Forelimb muscle (tissue), 1 donor: ENCODE results near the gene PARD3B. TPM values are rescaled to one million over a fixed set of nuclear protein-coding genes. Genes with fewer than 3 reads are reported as not detected.

Experiments used
- DNase-seq: peaks from one replicate; pipeline ENCODE4 v3.0.0-alpha.2; 2013; ENCODE audit warnings: low read depth
- polyA plus RNA-seq: library from polyadenylated mRNA; unstranded; fragments of 120-200 nt; gene quantifications from one replicate; pipeline ENCODE4 v1.2.1, GENCODE V29; 2013; ENCODE audit not compliant: insufficient read length

The PARD3B gene
- polyA plus RNA-seq, 1 donor: 6.8 TPM

- no peak for DNase-seq
Observed at GRCh38 chr2:204586444-204587180, 41.3 kb downstream of the PARD3B start.

- no peak for DNase-seq
Observed at GRCh38 chr2:204590063-204590462, 44.8 kb downstream of the PARD3B start.

GRCh38 chr2:204591225-204591624, 46.0 kb downstream of the PARD3B start:
- no peak for DNase-seq

GRCh38 chr2:204604061-204604460, 58.8 kb downstream of the PARD3B start:
- no peak for DNase-seq

GRCh38 chr2:204608237-204608939, 63.1 kb downstream of the PARD3B start:
- peak; percentile 54 for DNase-seq

GRCh38 chr2:204611017-204611631, 65.8 kb downstream of the PARD3B start:
- DNase-seq: no peak

- no peak for DNase-seq
Observed at GRCh38 chr2:204611764-204612163, 66.5 kb downstream of the PARD3B start.

GRCh38 chr2:204613635-204614034, 68.4 kb downstream of the PARD3B start:
- no peak for DNase-seq

GRCh38 chr2:204615456-204615855, 70.2 kb downstream of the PARD3B start:
- no peak for DNase-seq

- DNase-seq: no peak
Observed at GRCh38 chr2:204625135-204625534, 79.9 kb downstream of the PARD3B start.

GRCh38 chr2:204628926-204629712, 83.8 kb downstream of the PARD3B start:
- no peak for DNase-seq

GRCh38 chr2:204632410-204632809, 87.1 kb downstream of the PARD3B start:
- no peak for DNase-seq

GRCh38 chr2:204634564-204634963, 89.3 kb downstream of the PARD3B start:
- no peak for DNase-seq

GRCh38 chr2:204635478-204635877, 90.2 kb downstream of the PARD3B start:
- DNase-seq: no peak

GRCh38 chr2:204638471-204639194, 93.4 kb downstream of the PARD3B start:
- DNase-seq: no peak

GRCh38 chr2:204643326-204643725, 98.1 kb downstream of the PARD3B start:
- DNase-seq: no peak

GRCh38 chr2:204645018-204645773, 99.9 kb downstream of the PARD3B start:
- no peak for DNase-seq

GRCh38 chr2:204647626-204648025, 102.4 kb downstream of the PARD3B start:
- DNase-seq: no peak

GRCh38 chr2:204650611-204651010, 105.3 kb downstream of the PARD3B start:
- DNase-seq: no peak

GRCh38 chr2:204652063-204652462, 106.8 kb downstream of the PARD3B start:
- no peak for DNase-seq

- DNase-seq: no peak
Observed at GRCh38 chr2:204654669-204655068, 109.4 kb downstream of the PARD3B start.
